ENCODE results near the gene ZNF496. TPM values are rescaled to one million over a fixed set of nuclear protein-coding genes. Genes with fewer than 3 reads are reported as not detected.

The ZNF496 gene
- total and polyA plus RNA-seq, 2 donors (not counting 1 experiment from before 2014, with no cell fraction given), result 10.0 to 20.0 TPM

DNA sequence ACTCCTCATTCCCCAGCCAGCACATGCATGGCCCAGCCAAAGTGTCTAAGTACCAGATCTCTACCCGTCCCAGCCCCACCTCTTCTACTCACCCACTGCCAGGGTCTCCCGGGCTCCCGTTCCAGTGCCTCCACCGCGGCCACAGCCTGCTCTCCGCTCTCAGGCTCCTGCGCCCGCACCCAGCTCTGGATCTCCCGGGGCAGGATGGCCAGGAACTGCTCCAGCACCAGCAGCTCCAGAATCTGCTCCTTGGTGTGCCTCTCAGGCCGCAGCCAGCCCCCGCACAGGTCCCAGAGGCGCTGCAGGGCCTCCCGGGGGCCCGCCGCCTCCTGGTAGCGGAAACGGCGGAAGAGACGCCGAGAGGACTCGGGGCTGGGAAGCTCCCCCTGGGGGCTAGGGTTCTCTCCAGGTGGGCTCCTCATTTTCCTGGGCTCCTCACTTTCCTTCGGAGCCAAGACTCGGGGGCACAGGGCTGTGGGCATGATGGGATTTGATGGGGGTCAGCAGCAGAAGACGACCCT, 2.5 kb downstream of the ZNF496 start:
- Histone ChIP-seq H3K27ac (ENCODE audit: insufficient read depth, low read length) (no peak overlapping the region), H4K20me1 (ENCODE audit: control insufficient read depth, extremely low read depth, insufficient read depth, low read length) (no peaks in the 10 kb centered on the region), H3K9me3 (ENCODE audit: control insufficient read depth, insufficient read depth, low read depth, low read length) (no peaks in the 10 kb centered on the region), H2AFZ (ENCODE audit: low read length) (no peak overlapping the region), H3K27me3 (ENCODE audit: control insufficient read depth, insufficient read depth, low read length) (no peaks in the 10 kb centered on the region), H3K4me1 (ENCODE audit: control insufficient read depth, extremely low read depth, insufficient read depth, low read length) (peaks cover 4% of the 10 kb centered on the region), H3K9ac (ENCODE audit: insufficient read depth, low read length) (no peak overlapping the region), H3K4me3 (replicated peaks in 1 of 4; ENCODE audit: control extremely low read depth in 1 of 4, insufficient read depth in 1 of 4, low read depth in 3 of 4, low read length in 4 of 4) (no peak overlapping the region), H3K79me2 (ENCODE audit: control insufficient read depth, insufficient read depth, low read length) (peaks cover 11% of the 10 kb centered on the region), H3K36me3 (ENCODE audit: control insufficient read depth, insufficient read depth, low read length) (peaks cover 6% of the 10 kb centered on the region), H3K4me2 (ENCODE audit: extremely low read depth, insufficient read depth, low read length) (no peak overlapping the region)
- no peak for TF ChIP-seq EZH2 (IDR thresholded peaks at IDR 0.05; ENCODE audit: low read length, missing control alignments)
- TF ChIP-seq, protein P1, sequence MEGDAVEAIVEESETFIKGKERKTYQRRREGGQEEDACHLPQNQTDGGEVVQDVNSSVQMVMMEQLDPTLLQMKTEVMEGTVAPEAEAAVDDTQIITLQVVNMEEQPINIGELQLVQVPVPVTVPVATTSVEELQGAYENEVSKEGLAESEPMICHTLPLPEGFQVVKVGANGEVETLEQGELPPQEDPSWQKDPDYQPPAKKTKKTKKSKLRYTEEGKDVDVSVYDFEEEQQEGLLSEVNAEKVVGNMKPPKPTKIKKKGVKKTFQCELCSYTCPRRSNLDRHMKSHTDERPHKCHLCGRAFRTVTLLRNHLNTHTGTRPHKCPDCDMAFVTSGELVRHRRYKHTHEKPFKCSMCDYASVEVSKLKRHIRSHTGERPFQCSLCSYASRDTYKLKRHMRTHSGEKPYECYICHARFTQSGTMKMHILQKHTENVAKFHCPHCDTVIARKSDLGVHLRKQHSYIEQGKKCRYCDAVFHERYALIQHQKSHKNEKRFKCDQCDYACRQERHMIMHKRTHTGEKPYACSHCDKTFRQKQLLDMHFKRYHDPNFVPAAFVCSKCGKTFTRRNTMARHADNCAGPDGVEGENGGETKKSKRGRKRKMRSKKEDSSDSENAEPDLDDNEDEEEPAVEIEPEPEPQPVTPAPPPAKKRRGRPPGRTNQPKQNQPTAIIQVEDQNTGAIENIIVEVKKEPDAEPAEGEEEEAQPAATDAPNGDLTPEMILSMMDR (conservative IDR thresholded peaks at IDR 0.05 in 1 of 2, IDR thresholded peaks at IDR 0.05 in 1 of 2; ENCODE audit: low read depth in 1 of 2, low read length in 2 of 2), result no peak
- no peak for DNase-seq (ENCODE audit: low read depth in 2 of 2)

DNA sequence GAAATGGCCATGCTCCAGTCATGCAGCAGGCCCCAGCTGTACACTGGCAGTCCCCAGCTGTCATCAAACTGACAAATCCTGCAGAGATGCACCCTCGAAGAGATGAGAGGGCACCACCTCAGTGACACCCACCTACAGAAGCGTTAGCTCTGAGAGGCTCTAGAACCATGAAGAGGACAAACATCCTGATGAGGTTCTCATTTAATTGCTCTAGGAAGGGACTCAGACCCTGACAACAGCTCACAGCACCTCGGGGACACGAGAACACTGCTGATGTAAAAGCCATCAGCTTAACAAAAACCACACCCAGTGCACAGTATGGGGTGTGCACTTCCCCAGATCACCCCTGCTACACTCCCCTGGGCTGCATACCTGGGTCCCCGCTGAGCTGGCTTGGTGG, 3.4 kb downstream of the ZNF496 start:
- H3K79me2 ChIP-seq (ENCODE audit: control insufficient read depth, insufficient read depth, low read length), result peaks cover 11% of the 10 kb centered on the region
- no peak overlapping the region for H3K4me2 ChIP-seq (ENCODE audit: extremely low read depth, insufficient read depth, low read length)
- no peak overlapping the region for H2AFZ ChIP-seq (ENCODE audit: low read length)
- TF ChIP-seq, protein P1 (conservative IDR thresholded peaks at IDR 0.05 in 1 of 2, IDR thresholded peaks at IDR 0.05 in 1 of 2; ENCODE audit: low read depth in 1 of 2, low read length in 2 of 2), result no peak
- TF ChIP-seq EZH2 (IDR thresholded peaks at IDR 0.05; ENCODE audit: low read length, missing control alignments), result no peak
- no peak overlapping the region for H3K9ac ChIP-seq (ENCODE audit: insufficient read depth, low read length)
- no peak overlapping the region for H3K27ac ChIP-seq (ENCODE audit: insufficient read depth, low read length)
- H3K27me3 ChIP-seq (ENCODE audit: control insufficient read depth, insufficient read depth, low read length), result no peaks in the 10 kb centered on the region
- no peak for DNase-seq (ENCODE audit: low read depth in 2 of 2)
- no peak overlapping the region for H3K4me3 ChIP-seq (replicated peaks in 1 of 4; ENCODE audit: control extremely low read depth in 1 of 4, insufficient read depth in 1 of 4, low read depth in 3 of 4, low read length in 4 of 4)
- peaks cover 4% of the 10 kb centered on the region for H3K4me1 ChIP-seq (ENCODE audit: control insufficient read depth, extremely low read depth, insufficient read depth, low read length)
- H3K9me3 ChIP-seq (ENCODE audit: control insufficient read depth, insufficient read depth, low read depth, low read length), result no peaks in the 10 kb centered on the region
- H4K20me1 ChIP-seq (ENCODE audit: control insufficient read depth, extremely low read depth, insufficient read depth, low read length), result no peaks in the 10 kb centered on the region
- peaks cover 6% of the 10 kb centered on the region for H3K36me3 ChIP-seq (ENCODE audit: control insufficient read depth, insufficient read depth, low read length)

DNA sequence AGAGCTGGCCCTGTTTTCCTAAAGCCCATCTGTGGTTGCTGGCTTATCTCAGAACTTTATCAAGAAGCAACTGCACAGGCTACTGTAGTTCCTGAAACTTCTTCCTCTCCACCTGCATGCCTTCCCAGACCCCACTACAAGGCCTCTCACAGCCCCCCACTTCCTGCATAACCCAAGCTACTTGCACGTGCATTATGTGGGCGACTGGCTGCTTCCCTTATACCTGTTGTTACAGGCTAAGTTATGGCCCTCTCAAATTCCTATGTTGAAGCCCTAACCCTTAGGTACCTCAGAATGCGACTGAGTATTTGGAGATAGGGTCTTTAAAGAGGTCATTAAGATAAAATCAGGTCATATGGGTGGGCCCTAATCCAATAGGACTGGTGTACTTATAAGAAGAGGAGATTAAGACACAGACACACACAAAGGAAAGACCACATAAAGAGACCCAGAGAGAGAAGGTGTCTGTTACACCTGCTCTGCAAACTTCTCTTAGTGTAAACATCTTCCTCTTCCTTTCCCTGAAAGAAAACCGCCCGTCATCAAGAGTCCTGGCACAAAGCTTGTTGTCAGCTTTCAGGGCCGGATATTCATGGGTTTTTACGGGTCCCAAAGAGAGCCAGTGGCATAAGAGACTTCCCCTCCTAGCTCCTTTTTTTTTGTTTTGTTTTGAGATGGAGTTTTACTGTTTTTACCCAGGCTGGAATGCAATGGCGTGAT, 5.1 kb downstream of the ZNF496 start:
- no peaks in the 10 kb centered on the region for H3K27me3 ChIP-seq (ENCODE audit: control insufficient read depth, insufficient read depth, low read length)
- H3K4me1 ChIP-seq (ENCODE audit: control insufficient read depth, extremely low read depth, insufficient read depth, low read length), result peaks cover 4% of the 10 kb centered on the region
- no peak overlapping the region for H3K4me3 ChIP-seq (replicated peaks in 1 of 4; ENCODE audit: control extremely low read depth in 1 of 4, insufficient read depth in 1 of 4, low read depth in 3 of 4, low read length in 4 of 4)
- H3K4me2 ChIP-seq (ENCODE audit: extremely low read depth, insufficient read depth, low read length), result no peak overlapping the region
- no peaks in the 10 kb centered on the region for H3K9me3 ChIP-seq (ENCODE audit: control insufficient read depth, insufficient read depth, low read depth, low read length)
- no peak overlapping the region for H3K27ac ChIP-seq (ENCODE audit: insufficient read depth, low read length)
- H3K79me2 ChIP-seq (ENCODE audit: control insufficient read depth, insufficient read depth, low read length), result peaks cover 8% of the 10 kb centered on the region
- DNase-seq (ENCODE audit: low read depth in 2 of 2), result no peak
- peaks cover 6% of the 10 kb centered on the region for H3K36me3 ChIP-seq (ENCODE audit: control insufficient read depth, insufficient read depth, low read length)
- TF ChIP-seq EZH2 (IDR thresholded peaks at IDR 0.05; ENCODE audit: low read length, missing control alignments), result no peak
- TF ChIP-seq, protein P1 (conservative IDR thresholded peaks at IDR 0.05 in 1 of 2, IDR thresholded peaks at IDR 0.05 in 1 of 2; ENCODE audit: low read depth in 1 of 2, low read length in 2 of 2), result no peak
- no peak overlapping the region for H2AFZ ChIP-seq (ENCODE audit: low read length)
- no peak overlapping the region for H3K9ac ChIP-seq (ENCODE audit: insufficient read depth, low read length)
- no peaks in the 10 kb centered on the region for H4K20me1 ChIP-seq (ENCODE audit: control insufficient read depth, extremely low read depth, insufficient read depth, low read length)

Measured in fibroblast of lung (primary cell).